Small intestine (tissue), 7 donors: ENCODE data around the gene TARS2. TPM values are rescaled to one million over a fixed set of nuclear protein-coding genes. Genes with fewer than 3 reads are reported as not detected.

ENCODE experiments used
- DNase-seq, 2 donors: peaks; one replicate each; pipeline versions ENCODE4 v3.0.0 to v3.0.0-alpha.2; 2013
- FAIRE-seq: peaks from 2 replicates; lab custom pipeline; 2012; peaks lifted over from hg19 to GRCh38; lab: Jason Lieb, UNC
- H3K27ac ChIP-seq, 3 donors: one replicate each; pipeline ENCODE4 v1.5.1; 2013; ENCODE audit warnings: low read length in 2 of 3, mild to moderate bottlenecking in 2 of 3, control low read depth in 1 of 3, inconsistent platforms in 1 of 3, low read depth in 1 of 3, moderate library complexity in 1 of 3
- H3K27me3 ChIP-seq, 3 donors: one replicate each; pipeline ENCODE4 v1.6.1; 2013; ENCODE audit warnings: low read length in 3 of 3, inconsistent platforms in 1 of 3; ENCODE audit not compliant: control insufficient read depth in 3 of 3, insufficient read depth in 3 of 3
- H3K36me3 ChIP-seq, 3 donors: one replicate each; pipeline ENCODE4 v1.6.1; 2013; ENCODE audit warnings: low read length in 3 of 3, inconsistent platforms in 1 of 3, low read depth in 1 of 3, mild to moderate bottlenecking in 1 of 3, moderate library complexity in 1 of 3; ENCODE audit not compliant: control insufficient read depth in 3 of 3, insufficient read depth in 2 of 3
- H3K4me1 ChIP-seq, 3 donors: one replicate each; pipeline ENCODE4 v1.6.1; 2013; ENCODE audit warnings: low read length in 2 of 3, inconsistent platforms in 1 of 3, low read depth in 1 of 3, mild to moderate bottlenecking in 1 of 3, moderate library complexity in 1 of 3; ENCODE audit not compliant: control insufficient read depth in 3 of 3, insufficient read depth in 2 of 3
- H3K4me3 ChIP-seq, 3 donors: one replicate each; pipeline ENCODE4 v1.5.1; 2013; ENCODE audit warnings: low read length in 3 of 3, control low read depth in 1 of 3, inconsistent platforms in 1 of 3, low read depth in 1 of 3, mild to moderate bottlenecking in 1 of 3, moderate library complexity in 1 of 3
- H3K9me3 ChIP-seq, 2 donors: one replicate each; pipeline ENCODE4 v1.6.1; 2013; ENCODE audit warnings: low read depth in 1 of 2, low read length in 1 of 2; ENCODE audit not compliant: control insufficient read depth in 2 of 2, insufficient read depth in 1 of 2
- WGBS, 3 donors: extraction: QIAGEN DNeasy Blood & Tissue Kit; methylation state at CpG; one replicate each; pipeline ENCODE4 v1.1.7; 2013; 5-methylcytosine and 5-hydroxymethylcytosine counted together
- polyA plus RNA-seq, 4 donors: library from polyadenylated mRNA; stranded (reverse) in 3 of 4; unstranded in 1 of 4; fragments of 200-250 nt in 3 of 4; fragments of 120-200 nt in 1 of 4; gene quantifications; one replicate each; pipeline versions ENCODE4 v1.2.1 to v1.2.3, GENCODE V29; 2013
- donor health status: healthy with polysubstance abuse.
- donor health status: control.
- donor health status: control.
- donor health status: Bipolar disorder and iron deficiency.
- donor health status: healthy.

Gene TARS2
- polyA plus RNA-seq, 4 donors, result 6.5 to 22.7 (median 11.2) TPM

GRCh38 chr1:150537732-150538684 lies 50.8 kb downstream of the TARS2 start:
- WGBS, 3 donors, result 71 to 83% (median 78%) methylated on average over 17 of the region's 17 CpGs
- Histone ChIP-seq H3K27ac (peak overlapping the region in 1 of 3 donors; percentile 42), H3K36me3 (no peaks in the 10 kb centered on the region), H3K27me3 (no peaks in the 10 kb centered on the region), H3K4me3 (no peak overlapping the region), H3K4me1 (peaks cover 0 to 11% (median 3%) of the 10 kb centered on the region in 3 donors), H3K9me3 (no peaks in the 10 kb centered on the region)
- DNase-seq (no peak), FAIRE-seq (no peak)

DNA sequence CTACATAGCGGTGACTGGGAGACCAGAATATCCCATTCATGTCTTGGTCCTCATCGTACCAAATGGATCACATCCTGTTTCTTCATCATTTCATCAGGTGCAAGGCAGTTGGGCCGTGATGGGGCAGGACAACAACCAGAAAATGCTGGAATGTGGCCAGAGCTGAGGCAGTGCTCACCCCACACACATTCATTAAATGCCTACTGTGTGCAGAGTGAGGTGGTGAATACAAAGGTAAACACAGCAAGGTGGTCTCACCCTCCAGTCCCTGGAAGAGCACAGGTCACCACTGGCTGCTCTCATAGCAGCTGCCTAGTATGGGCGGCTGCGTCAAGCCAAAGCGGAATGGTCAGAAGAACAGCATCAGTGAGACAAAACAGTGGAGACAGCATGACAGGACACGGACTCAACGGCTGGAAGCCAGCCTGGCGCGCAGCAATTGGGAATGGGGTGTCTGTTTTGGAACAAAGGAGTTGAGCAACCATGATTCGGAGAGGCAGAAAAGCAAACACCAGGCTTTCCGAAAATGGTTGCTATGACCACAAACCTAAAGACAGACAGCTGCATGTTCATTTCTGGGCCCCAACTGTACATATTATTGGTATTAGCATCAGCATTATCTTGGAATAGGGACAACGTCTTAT lies 56.4 kb downstream of the TARS2 start:
- 69 to 88% (median 85%) methylated on average over 13 of the region's 13 CpGs for WGBS, 3 donors
- H3K4me1 ChIP-seq, result peaks cover 0 to 4% (median 0%) of the 10 kb centered on the region in 3 donors
- H3K27me3 ChIP-seq, result peaks cover 0 to 15% (median 0%) of the 10 kb centered on the region in 3 donors
- no peaks in the 10 kb centered on the region for H3K36me3 ChIP-seq
- FAIRE-seq (no peak), DNase-seq (no peak)
- H3K9me3 ChIP-seq, result no peaks in the 10 kb centered on the region
- H3K27ac ChIP-seq, result peak overlapping the region in 2 of 3 donors; percentile 27 to 29
- H3K4me3 ChIP-seq, result no peak overlapping the region

GRCh38 chr1:150544204-150544603 lies 57.0 kb downstream of the TARS2 start:
- no peak overlapping the region for H3K4me3 ChIP-seq
- H3K4me1 ChIP-seq, result peaks cover 0 to 5% (median 0%) of the 10 kb centered on the region in 3 donors
- no peak for DNase-seq
- WGBS, 3 donors, result 59 to 64% (median 63%) methylated on average over 3 of the region's 3 CpGs
- H3K27me3 ChIP-seq, result peaks cover 0 to 16% (median 0%) of the 10 kb centered on the region in 3 donors
- FAIRE-seq, result no peak
- no peaks in the 10 kb centered on the region for H3K36me3 ChIP-seq
- peak overlapping the region in 2 of 3 donors; percentile 29 to 31 for H3K27ac ChIP-seq
- H3K9me3 ChIP-seq, result no peaks in the 10 kb centered on the region

- Histone ChIP-seq H3K9me3 (no peaks in the 10 kb centered on the region), H3K4me1 (peaks cover 0 to 10% (median 0%) of the 10 kb centered on the region in 3 donors), H3K27me3 (peaks cover 0 to 27% (median 0%) of the 10 kb centered on the region in 3 donors), H3K27ac (no peak overlapping the region), H3K4me3 (no peak overlapping the region), H3K36me3 (no peaks in the 10 kb centered on the region)
- DNase-seq, result no peak
- WGBS, 3 donors, result 79 to 89% (median 83%) methylated on average over 6 of the region's 6 CpGs
- no peak for FAIRE-seq
Observed at GRCh38 chr1:150545486-150546032, 58.3 kb downstream of the TARS2 start.

GRCh38 chr1:150546294-150546937 lies 59.2 kb downstream of the TARS2 start:
- FAIRE-seq (no peak), DNase-seq (no peak)
- WGBS, 3 donors, result 84 to 88% (median 84%) methylated on average over 16 of the region's 16 CpGs
- Histone ChIP-seq H3K36me3 (no peaks in the 10 kb centered on the region), H3K27me3 (peaks cover 0 to 30% (median 0%) of the 10 kb centered on the region in 3 donors), H3K27ac (no peak overlapping the region), H3K9me3 (no peaks in the 10 kb centered on the region), H3K4me1 (peaks cover 0 to 11% (median 0%) of the 10 kb centered on the region in 3 donors), H3K4me3 (no peak overlapping the region)

GRCh38 chr1:150548324-150548631 lies 61.1 kb downstream of the TARS2 start:
- peaks cover 0 to 30% (median 0%) of the 10 kb centered on the region in 3 donors for H3K27me3 ChIP-seq
- FAIRE-seq, result no peak
- no peaks in the 10 kb centered on the region for H3K36me3 ChIP-seq
- peak overlapping the region in 2 of 3 donors; percentile 59 to 68 for H3K4me3 ChIP-seq
- 43 to 48% (median 44%) methylated on average over 4 of the region's 4 CpGs for WGBS, 3 donors
- H3K27ac ChIP-seq, result peak overlapping the region in 2 of 3 donors; percentile 65 to 77
- no peak for DNase-seq
- H3K9me3 ChIP-seq, result no peaks in the 10 kb centered on the region
- peaks cover 0 to 28% (median 4%) of the 10 kb centered on the region in 3 donors for H3K4me1 ChIP-seq

- 0 to 1% (median 0%) methylated on average over 51 to 91 of the region's 91 CpGs for WGBS, 3 donors
- Histone ChIP-seq H3K27ac (peak within 1 kb of the TSS in 2 of 3 donors; percentile 65 to 83), H3K4me1 (peaks cover 0 to 29% (median 4%) of the 10 kb centered on the region in 3 donors), H3K4me3 (peak within 1 kb of the TSS; percentile 34 to 68 (median 59)), H3K27me3 (peaks cover 0 to 25% (median 0%) of the 10 kb centered on the region in 3 donors), H3K9me3 (no peaks in the 10 kb centered on the region), H3K36me3 (no peaks in the 10 kb centered on the region)
- no peak for FAIRE-seq
- DNase-seq, result peak; percentile 56 to 84
Observed at GRCh38 chr1:150548632-150549495, 61.6 kb downstream of the TARS2 start, which contains the start of gene ADAMTSL4. TSS of gene ADAMTSL4 (plus strand) at chr1:150549408. CDS start at chr1:150552289, 2,881 bp downstream.
